Stimulated activated effector memory CD8-positive, alpha-beta T cell treated with anti-CD3 and anti-CD28 coated beads, Interleukin-12 subunit alpha, Interleukin-12 subunit beta, amount 100 ng/mL, for 72 hours (primary cell): ENCODE data around the gene FBXO17.

Experiments used
- ATAC-seq: fragments of 150-1000 bp; cut with Tn5 transposase; 2 replicates; pipeline ENCODE4 v1.10.0; 2021
- DNase-seq, 2 donors: peaks; one replicate each; pipeline ENCODE4 v3.0.0; 2021 to 2022; ENCODE audit warnings: low spot score in 2 of 2
- H3K27ac Mint-ChIP-seq: one replicate; pipeline ENCODE4 v1.8.0; 2022; ENCODE audit warnings: mild to moderate bottlenecking, mixed read lengths
- H3K36me3 Mint-ChIP-seq: one replicate; pipeline ENCODE4 v1.8.0; 2022; ENCODE audit warnings: mild to moderate bottlenecking, mixed read lengths
- H3K4me1 Mint-ChIP-seq: one replicate; pipeline ENCODE4 v1.8.0; 2022; ENCODE audit warnings: mixed read lengths
- H3K4me3 Mint-ChIP-seq: one replicate; pipeline ENCODE4 v1.8.0; 2022; ENCODE audit warnings: mild to moderate bottlenecking, mixed read lengths
- H3K9me3 Mint-ChIP-seq: one replicate; pipeline ENCODE4 v1.8.0; 2022; ENCODE audit warnings: mixed read lengths

FBXO17 gene

DNA sequence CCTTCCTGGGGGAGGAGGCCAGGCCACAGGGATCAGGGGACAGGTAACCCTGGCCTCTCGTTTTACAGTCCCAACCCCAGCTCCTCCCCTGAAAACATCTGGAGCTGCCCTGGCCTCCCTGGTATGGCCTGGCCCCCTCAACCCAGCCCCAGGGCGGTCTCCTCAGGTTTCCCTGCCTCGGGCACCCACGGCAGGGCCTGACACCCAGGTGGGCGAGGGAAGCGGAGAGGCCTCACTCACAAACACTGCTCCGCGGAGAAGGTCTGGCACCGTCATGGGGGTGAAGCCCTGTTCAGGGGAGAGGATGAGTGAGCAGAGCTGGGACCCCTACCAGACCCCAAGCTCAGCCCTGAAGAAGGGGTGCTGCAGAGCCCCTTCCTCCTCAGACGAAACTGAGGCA lies 57.0 kb downstream of the FBXO17 start:
- no peak overlapping the region for H3K4me3 Mint-ChIP-seq
- H3K9me3 Mint-ChIP-seq = no peaks in the 10 kb centered on the region
- no peak overlapping the region for H3K27ac Mint-ChIP-seq
- no peak for DNase-seq
- ATAC-seq = no peak
- H3K4me1 Mint-ChIP-seq = no peaks in the 10 kb centered on the region
- peaks cover 11% of the 10 kb centered on the region for H3K36me3 Mint-ChIP-seq

DNA sequence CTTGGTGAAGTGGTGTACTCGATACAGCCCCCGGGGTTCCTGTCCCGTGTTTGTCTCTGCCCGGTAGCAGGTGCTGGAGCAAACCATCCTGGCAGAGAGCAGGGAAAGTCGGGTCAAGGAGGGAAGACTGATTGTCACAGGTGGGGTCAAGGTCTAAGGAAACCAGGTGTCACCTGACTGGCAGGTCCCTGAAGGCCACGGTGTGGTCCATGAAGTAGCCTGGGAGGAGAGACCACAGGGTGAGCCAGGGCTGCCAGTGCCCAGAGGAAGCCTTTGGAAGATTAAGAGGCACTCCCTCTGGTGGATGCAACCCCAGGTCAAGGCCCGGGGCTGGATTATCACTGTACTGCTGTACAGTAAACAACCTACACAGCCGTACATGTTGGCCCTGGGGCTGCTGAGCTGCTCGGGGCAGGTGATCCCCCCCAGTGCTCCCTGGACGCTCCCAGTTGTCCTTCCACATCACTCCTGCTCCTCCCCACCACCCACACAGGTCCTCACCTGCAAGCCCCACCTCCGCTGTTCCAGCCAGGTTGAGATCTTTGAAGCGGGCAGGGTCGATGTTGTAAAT lies 57.5 kb downstream of the FBXO17 start:
- Mint-ChIP-seq H3K4me3 (no peak overlapping the region), H3K27ac (peak overlapping the region; percentile 38), H3K9me3 (no peaks in the 10 kb centered on the region), H3K36me3 (peaks cover 9% of the 10 kb centered on the region), H3K4me1 (peaks cover 3% of the 10 kb centered on the region)
- DNase-seq = no peak
- ATAC-seq = no peak

DNA sequence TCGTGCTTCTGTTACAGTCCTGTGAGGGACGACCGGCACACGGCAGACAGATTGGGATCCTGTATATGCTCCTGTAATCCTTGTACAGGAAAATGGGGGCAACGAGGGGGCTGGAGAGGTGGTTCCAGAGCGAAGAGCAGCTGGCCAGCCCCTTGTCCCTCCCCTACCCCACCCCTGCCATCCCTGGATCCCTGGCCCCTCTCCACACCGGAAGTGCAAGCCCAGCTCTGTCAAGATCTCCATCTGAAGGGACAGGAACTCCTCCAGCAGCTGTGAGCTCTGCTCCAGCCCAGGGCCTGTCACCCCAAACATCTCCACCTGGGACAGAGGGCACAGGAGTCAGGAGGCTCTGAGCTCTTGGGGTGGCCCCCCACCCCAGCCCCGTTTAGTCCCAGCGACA lies 58.0 kb downstream of the FBXO17 start:
- ATAC-seq (no peak), DNase-seq (no peak)
- peaks cover 8% of the 10 kb centered on the region for H3K4me1 Mint-ChIP-seq
- H3K4me3 Mint-ChIP-seq = no peak overlapping the region
- no peaks in the 10 kb centered on the region for H3K9me3 Mint-ChIP-seq
- H3K27ac Mint-ChIP-seq = peak overlapping the region; percentile 38
- peaks cover 9% of the 10 kb centered on the region for H3K36me3 Mint-ChIP-seq

DNA sequence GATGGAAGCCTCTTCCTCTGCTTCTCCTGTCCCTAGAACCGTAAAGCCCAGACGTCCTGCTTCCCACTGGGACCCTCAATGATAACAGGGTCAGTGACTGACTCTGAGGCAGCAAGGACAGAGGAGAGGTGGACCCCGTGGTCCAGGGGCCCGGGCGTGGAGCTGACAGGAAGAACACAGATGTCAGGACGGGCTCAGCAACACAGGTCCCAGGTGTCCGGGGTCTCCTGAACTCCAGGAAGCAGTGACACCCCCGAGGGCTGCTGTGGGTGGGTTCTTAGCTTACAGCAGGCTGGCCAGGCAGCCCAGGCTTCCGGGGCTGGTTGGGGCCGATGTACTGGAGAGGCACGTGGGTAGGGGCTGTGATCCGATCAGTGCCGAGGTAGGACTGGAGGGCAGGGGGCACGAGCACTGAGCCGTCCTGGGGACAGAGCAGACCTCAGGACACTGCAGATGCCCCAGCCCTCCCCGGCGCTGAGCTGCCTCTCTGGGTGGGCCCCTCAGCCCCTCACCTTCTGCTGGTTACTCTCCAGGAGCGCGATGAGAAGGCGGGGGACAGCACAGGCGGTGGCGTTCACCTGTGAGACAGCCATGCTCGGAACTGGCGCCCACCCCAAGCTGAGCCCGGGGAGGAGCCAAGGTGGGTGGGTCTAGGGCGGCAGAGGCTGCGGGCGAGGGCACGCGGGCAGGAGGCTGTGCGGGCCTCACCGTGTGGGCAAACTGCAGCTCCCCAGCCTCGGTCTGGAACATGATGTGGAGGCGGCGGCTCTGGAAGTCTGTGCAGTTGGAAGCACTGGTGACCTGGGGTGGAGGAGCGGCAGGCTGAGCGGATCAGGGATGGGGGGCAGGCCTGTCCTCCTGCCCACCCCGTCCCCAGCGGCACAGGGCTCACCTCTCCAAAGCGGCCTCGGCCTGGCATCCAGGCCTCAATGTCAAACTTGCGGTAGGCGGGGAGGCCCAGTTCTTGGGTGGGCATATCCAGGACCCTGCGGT lies 59.9 kb downstream of the FBXO17 start:
- Mint-ChIP-seq H3K27ac (peak overlapping the region; percentile 69), H3K4me3 (no peak overlapping the region), H3K4me1 (peaks cover 13% of the 10 kb centered on the region), H3K36me3 (peaks cover 4% of the 10 kb centered on the region), H3K9me3 (no peaks in the 10 kb centered on the region)
- ATAC-seq (no peak), DNase-seq (no peak)

DNA sequence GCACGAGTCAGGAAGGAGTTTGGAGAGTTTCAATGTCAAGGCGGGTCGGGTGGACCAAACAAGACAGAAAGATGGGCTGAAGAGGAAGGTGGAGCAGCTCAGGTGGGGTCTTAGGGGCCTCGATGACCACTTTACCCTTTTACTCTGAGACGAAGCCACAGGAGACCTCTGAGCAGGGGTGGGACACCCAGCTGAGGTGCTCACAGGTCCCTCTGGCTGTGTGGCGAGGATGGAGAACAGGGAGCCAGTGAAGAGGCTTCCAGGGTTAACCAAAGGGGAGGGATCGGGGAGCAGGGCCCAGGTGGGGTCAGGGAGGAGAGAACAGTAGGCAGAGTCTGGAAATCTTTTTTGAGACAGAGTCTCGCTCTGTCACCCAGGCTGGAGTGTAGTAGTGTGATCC lies 61.6 kb downstream of the FBXO17 start:
- Mint-ChIP-seq H3K27ac (peak overlapping the region; percentile 69), H3K9me3 (no peaks in the 10 kb centered on the region), H3K36me3 (peaks cover 9% of the 10 kb centered on the region), H3K4me1 (peaks cover 15% of the 10 kb centered on the region), H3K4me3 (no peak overlapping the region)
- DNase-seq (no peak), ATAC-seq (no peak)

DNA sequence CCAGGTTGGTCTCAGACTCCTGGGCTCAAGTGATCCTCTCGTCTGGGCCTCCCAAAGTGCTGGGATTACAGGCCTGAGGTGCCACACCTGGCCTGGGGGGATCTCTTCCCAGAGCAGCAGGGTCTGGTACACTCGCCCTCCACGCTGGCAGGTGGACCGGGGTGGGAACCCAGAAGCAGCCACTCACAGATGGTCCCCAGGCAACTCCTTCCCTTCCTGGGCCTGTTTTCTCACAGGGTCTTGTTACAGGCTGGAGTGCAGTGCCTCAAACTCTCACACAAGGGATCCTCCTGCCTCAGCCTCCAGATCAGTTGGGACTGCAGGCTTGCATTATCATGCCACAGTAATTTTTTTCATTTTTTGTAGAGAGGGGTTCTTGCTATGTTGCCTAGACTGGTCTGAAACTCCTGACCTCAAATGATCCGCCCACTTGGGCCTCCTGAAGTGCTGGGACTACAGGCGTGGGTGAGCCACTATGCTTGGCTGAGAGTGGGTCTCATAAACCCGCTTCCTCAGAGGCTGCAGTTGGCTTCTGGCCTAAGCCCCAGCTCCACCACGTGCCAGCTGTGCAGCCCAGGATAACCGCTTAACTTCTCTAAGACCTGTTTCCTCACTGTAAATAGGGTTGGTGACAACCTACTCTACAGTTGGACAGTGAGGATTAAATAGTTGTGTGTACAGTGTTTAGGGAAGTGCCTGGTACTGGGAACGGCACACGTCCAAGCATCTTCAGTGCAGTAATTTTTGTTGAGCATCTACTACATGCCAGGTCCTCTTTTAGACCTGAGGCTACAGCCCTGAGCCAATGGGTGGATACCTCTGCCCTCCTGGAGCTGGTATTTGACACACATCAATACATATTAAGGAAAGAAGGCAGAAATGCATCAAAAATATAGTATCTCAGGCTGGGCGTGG lies 62.7 kb downstream of the FBXO17 start:
- DNase-seq (no peak), ATAC-seq (peak; percentile 48)
- no peak overlapping the region for H3K4me3 Mint-ChIP-seq
- peaks cover 16% of the 10 kb centered on the region for H3K4me1 Mint-ChIP-seq
- peak overlapping the region; percentile 67 for H3K27ac Mint-ChIP-seq
- H3K9me3 Mint-ChIP-seq = no peaks in the 10 kb centered on the region
- H3K36me3 Mint-ChIP-seq = peaks cover 20% of the 10 kb centered on the region

DNA sequence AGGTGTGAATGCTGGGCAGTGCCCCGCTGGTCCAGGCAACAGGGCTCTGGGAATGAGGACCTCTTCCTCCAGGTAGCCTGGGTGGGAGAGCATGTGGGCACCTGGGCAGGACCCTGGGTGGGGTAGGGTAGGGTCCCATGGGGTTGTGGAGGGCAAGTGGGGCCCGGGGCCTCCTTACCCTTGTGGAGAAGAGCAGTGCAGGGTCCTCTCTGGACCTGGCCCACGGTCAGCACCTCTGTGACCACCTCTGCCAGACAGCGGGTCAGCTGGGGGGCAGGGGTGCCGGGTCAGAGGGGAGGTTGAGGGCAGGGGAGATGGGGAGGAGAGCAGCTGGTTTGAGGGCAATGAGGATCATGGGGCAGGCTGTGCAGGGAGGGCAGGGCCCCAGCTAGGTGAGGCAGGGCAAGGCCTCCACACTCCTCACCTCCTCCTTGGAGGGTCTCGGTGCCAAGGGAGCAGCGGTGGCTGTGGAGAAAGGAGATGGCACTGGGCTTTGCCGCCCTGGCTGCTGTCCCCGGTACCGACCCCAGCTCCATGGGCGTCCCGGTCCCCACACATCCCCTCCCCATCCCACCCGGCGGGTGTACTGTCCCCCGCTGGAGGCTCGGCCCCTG lies 64.0 kb downstream of the FBXO17 start:
- H3K27ac Mint-ChIP-seq = no peak overlapping the region
- no peak for ATAC-seq
- peaks cover 23% of the 10 kb centered on the region for H3K4me1 Mint-ChIP-seq
- peaks cover 34% of the 10 kb centered on the region for H3K36me3 Mint-ChIP-seq
- no peaks in the 10 kb centered on the region for H3K9me3 Mint-ChIP-seq
- DNase-seq = no peak
- no peak overlapping the region for H3K4me3 Mint-ChIP-seq

DNA sequence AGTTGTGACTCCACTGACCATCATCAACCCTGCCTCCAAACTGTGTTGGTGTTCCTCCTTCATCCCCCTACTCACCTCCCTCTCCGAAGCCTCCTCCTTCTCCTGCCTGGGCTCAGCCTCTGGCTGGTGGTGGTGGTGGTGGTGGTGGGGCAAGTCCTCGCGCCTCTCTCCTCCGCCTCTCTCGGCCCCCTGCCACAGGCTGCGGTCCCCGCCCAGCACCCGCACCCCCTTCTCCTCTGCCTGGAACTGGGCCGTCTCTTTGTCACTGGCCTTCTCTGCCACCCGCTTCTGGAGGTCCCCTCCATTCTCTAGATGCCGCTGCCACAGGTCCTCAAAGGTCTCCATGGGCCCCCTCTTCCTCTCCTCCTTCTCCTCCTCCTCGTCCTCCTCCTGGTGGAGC lies 65.1 kb downstream of the FBXO17 start:
- Mint-ChIP-seq H3K27ac (peak overlapping the region; percentile 69), H3K9me3 (no peaks in the 10 kb centered on the region), H3K4me1 (peaks cover 23% of the 10 kb centered on the region), H3K36me3 (peaks cover 44% of the 10 kb centered on the region), H3K4me3 (no peak overlapping the region)
- ATAC-seq (no peak), DNase-seq (no peak)

DNA sequence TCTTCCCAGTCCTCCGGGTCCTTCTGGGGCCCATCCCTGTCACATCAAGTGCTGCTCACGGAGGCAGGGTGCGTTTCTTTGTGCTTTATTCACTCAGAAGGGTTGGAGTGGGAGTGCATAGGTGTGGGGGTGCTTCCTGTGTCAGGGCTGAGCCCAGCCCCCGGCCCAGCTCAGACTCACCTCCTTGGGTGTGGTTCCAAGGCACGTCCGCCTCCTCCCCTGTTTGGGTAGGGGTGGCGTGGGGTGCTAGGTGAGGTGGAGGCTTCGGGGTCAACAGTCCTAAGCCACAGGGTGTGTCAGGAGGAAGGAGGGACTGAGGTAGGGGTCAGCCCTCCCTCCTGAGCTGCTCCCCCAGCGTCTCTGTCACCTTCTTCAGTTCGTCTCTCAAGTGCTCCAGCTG lies 66.6 kb downstream of the FBXO17 start:
- Mint-ChIP-seq H3K9me3 (no peaks in the 10 kb centered on the region), H3K27ac (peak overlapping the region; percentile 81), H3K36me3 (peaks cover 59% of the 10 kb centered on the region), H3K4me1 (peaks cover 31% of the 10 kb centered on the region), H3K4me3 (no peak overlapping the region)
- ATAC-seq (no peak), DNase-seq (no peak)

DNA sequence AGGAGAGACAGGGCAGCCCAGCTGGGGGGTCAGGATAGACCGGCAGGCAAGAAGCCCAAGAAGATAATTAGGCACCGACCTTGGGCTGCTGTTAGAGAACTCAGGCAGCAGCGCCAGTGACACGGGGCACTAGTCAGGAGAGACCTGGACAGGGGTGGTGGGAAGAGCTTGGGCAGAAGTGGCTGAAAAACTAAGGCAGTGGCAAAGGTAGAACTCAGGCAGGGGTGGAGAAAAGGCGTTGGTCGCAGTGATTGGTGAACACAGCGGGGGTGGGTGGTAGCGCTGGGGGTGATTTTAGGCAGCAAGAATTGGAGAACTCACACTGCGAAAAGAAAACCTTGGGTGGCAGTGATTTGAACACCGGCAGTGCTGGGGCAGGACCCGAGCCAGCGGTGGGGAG lies 67.9 kb downstream of the FBXO17 start:
- H3K4me1 Mint-ChIP-seq = peaks cover 25% of the 10 kb centered on the region
- no peak overlapping the region for H3K4me3 Mint-ChIP-seq
- H3K36me3 Mint-ChIP-seq = peaks cover 72% of the 10 kb centered on the region
- H3K27ac Mint-ChIP-seq = peak overlapping the region; percentile 81
- ATAC-seq = no peak
- DNase-seq = no peak
- no peaks in the 10 kb centered on the region for H3K9me3 Mint-ChIP-seq

DNA sequence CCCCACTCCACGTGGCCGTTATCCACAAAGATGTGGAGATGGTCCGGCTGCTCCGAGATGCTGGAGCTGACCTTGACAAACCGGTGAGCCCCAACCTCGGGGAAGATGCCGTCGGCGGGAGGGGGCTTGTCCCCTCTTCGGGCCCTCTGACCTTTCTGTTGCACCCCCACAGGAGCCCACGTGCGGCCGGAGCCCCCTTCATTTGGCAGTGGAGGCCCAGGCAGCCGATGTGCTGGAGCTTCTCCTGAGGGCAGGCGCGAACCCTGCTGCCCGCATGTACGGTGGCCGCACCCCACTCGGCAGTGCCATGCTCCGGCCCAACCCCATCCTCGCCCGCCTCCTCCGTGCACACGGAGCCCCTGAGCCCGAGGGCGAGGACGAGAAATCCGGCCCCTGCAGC lies 68.3 kb downstream of the FBXO17 start:
- ATAC-seq (no peak), DNase-seq (no peak)
- Mint-ChIP-seq H3K4me1 (peaks cover 21% of the 10 kb centered on the region), H3K9me3 (no peaks in the 10 kb centered on the region), H3K4me3 (no peak overlapping the region), H3K27ac (peak overlapping the region; percentile 81), H3K36me3 (peaks cover 76% of the 10 kb centered on the region)

DNA sequence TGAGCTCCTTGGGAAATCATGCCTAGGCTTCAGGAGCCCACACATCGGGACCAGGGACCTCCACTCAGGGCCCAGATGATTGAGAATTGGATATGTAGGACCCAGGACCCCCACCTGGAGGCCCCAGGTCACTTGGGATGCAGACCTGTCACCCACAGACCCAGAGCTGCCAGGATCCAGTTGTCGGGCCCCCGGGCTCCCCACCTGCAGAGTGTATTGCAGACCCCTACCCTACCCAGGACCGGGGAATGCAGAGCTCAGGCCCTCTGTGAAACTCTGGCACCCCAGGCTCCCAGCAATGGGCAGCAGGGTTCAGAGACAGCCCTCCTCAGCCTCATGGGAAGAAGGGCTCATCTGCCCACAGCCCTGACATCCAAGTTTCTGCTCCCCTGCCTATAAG lies 69.9 kb downstream of the FBXO17 start:
- ATAC-seq (no peak), DNase-seq (no peak)
- Mint-ChIP-seq H3K9me3 (no peaks in the 10 kb centered on the region), H3K4me3 (no peak overlapping the region), H3K27ac (no peak overlapping the region), H3K4me1 (peaks cover 22% of the 10 kb centered on the region), H3K36me3 (peaks cover 79% of the 10 kb centered on the region)

DNA sequence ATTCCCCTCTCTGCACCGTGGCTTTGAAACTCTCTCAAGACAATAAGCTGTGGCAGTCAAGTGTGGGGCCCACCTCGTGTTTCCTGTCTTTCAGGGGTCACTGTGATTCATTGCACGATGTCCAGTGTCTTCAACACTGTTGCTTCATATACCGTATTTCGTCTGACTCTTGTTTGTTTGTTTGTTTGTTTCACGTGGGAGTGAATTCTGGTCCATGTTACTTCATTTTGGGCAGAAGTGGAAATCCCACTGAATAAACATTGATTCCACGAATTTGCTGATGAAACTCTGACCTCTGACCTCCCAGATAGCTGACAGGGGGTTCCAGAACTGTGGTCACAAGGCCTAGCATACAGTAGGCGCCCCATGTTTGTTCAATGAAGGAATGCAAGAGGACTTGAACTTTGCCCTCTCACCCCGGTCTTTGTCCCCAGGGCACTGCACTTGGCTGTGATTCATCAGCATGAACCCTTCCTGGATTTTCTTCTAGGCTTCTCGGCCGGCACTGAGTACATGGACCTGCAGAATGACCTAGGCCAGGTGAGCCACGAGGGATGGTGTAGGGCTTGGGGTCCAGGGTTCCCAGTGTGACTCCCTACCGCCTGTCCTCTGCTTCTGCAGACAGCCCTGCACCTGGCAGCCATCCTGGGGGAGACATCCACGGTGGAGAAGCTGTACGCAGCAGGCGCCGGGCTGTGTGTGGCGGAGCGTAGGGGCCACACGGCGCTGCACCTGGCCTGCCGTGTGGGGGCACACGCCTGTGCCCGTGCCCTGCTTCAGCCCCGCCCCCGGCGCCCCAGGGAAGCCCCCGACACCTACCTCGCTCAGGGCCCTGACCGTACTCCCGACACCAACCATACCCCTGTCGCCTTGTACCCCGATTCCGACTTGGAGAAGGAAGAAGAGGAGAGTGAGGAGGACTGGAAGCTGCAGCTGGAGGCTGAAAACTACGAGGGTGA lies 70.7 kb downstream of the FBXO17 start:
- ATAC-seq (no peak), DNase-seq (no peak)
- peaks cover 86% of the 10 kb centered on the region for H3K36me3 Mint-ChIP-seq
- H3K4me3 Mint-ChIP-seq = no peak overlapping the region
- H3K27ac Mint-ChIP-seq = peak overlapping the region; percentile 11
- no peaks in the 10 kb centered on the region for H3K9me3 Mint-ChIP-seq
- H3K4me1 Mint-ChIP-seq = peaks cover 23% of the 10 kb centered on the region

DNA sequence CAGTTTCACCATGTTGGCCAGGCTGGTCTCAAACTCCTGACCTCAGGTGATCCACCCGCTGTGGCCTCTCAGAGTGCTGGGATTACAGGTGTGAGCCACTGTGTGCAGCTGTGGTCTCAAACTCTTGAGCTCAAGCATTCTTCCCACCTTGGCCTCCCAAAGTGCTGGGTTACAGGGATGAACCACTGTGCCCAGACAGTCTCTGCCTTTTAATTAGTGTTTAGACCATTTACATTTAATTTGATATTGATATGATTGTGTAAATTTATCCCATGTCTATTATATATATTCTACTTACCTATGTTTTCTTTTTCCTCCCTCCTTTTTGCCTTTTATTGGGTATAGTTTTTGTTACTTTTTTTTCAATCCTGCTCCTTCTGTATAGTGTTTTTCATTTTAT lies 73.9 kb downstream of the FBXO17 start:
- H3K4me3 Mint-ChIP-seq = peak overlapping the region; percentile 82
- H3K9me3 Mint-ChIP-seq = no peaks in the 10 kb centered on the region
- peaks cover 38% of the 10 kb centered on the region for H3K4me1 Mint-ChIP-seq
- peaks cover 72% of the 10 kb centered on the region for H3K36me3 Mint-ChIP-seq
- H3K27ac Mint-ChIP-seq = peak overlapping the region; percentile 46
- DNase-seq (no peak), ATAC-seq (no peak)
